ENCODE data around the gene ETFDH. TPM values are rescaled to one million over a fixed set of nuclear protein-coding genes. Genes with fewer than 3 reads are reported as not detected.

The ETFDH gene
- total RNA-seq, 1 experiment from 2014 or later = 12.4 TPM

- no peak for TF ChIP-seq AR (CRISPR knock-in tag; IDR thresholded peaks at IDR 0.05)
- TF ChIP-seq E2F5 (CRISPR knock-in tag; IDR thresholded peaks at IDR 0.05) = no peak
- no peak for TF ChIP-seq ZBTB43 (CRISPR knock-in tag; IDR thresholded peaks at IDR 0.05)
- TF ChIP-seq ZNF219 (CRISPR knock-in tag; IDR thresholded peaks at IDR 0.05; ENCODE audit: borderline replicate concordance) = no peak
These were observed 46.6 kb upstream of the ETFDH start (continued) for GRCh38 chr4:158625544-158625943.

GRCh38 chr4:158630893-158631292 lies 41.2 kb upstream of the ETFDH start:
- ChIA-PET CTCF (interaction anchor here (1.1 to 1.3 kb wide), 2 partner anchors 14 to 135 kb away, joined by 3 to 5 read pairs; no protein-coding TSS in a partner anchor), POLR2A (no interaction called here)
- DNase-seq (ENCODE audit: low spot score) (no peak), ATAC-seq (no peak)
- no peak overlapping the region for H3K4me3 Mint-ChIP-seq
- H3K36me3 Mint-ChIP-seq = no peaks in the 10 kb centered on the region
- no peaks in the 10 kb centered on the region for H3K4me1 Mint-ChIP-seq
- TF ChIP-seq ZNF219 (CRISPR knock-in tag; IDR thresholded peaks at IDR 0.05; ENCODE audit: borderline replicate concordance) (no peak), ZBTB21 (CRISPR knock-in tag; IDR thresholded peaks at IDR 0.05; ENCODE audit: borderline replicate concordance) (no peak), STAT6 (CRISPR knock-in tag; conservative IDR thresholded peaks at IDR 0.05; ENCODE audit: low read depth) (no peak), ATF2 (CRISPR knock-in tag; IDR thresholded peaks at IDR 0.05; ENCODE audit: borderline replicate concordance, low read depth) (no peak), NR2C2 (CRISPR knock-in tag; IDR thresholded peaks at IDR 0.05) (no peak), MXD4 (CRISPR knock-in tag; IDR thresholded peaks at IDR 0.05; ENCODE audit: borderline replicate concordance) (no peak), ZNF121 (CRISPR knock-in tag; IDR thresholded peaks at IDR 0.05) (no peak), EMX1 (CRISPR knock-in tag; IDR thresholded peaks at IDR 0.05) (no peak), ZNF416 (CRISPR knock-in tag; IDR thresholded peaks at IDR 0.05) (no peak), ZNF317 (CRISPR knock-in tag; IDR thresholded peaks at IDR 0.05; ENCODE audit: borderline replicate concordance, low read depth) (no peak), ZMAT4 (CRISPR knock-in tag; IDR thresholded peaks at IDR 0.05) (no peak), OVOL2 (CRISPR knock-in tag; IDR thresholded peaks at IDR 0.05; ENCODE audit: borderline replicate concordance) (no peak), E2F4 (CRISPR knock-in tag; IDR thresholded peaks at IDR 0.05; ENCODE audit: borderline replicate concordance, low read depth) (no peak), E2F1 (CRISPR knock-in tag; IDR thresholded peaks at IDR 0.05) (no peak), TCF7 (CRISPR knock-in tag; IDR thresholded peaks at IDR 0.05; ENCODE audit: low read depth) (no peak), ETV6 (CRISPR knock-in tag; IDR thresholded peaks at IDR 0.05) (no peak), ELF4 (CRISPR knock-in tag; IDR thresholded peaks at IDR 0.05; ENCODE audit: low read depth) (no peak)
- no peaks in the 10 kb centered on the region for H3K9me3 Mint-ChIP-seq
- no peak overlapping the region for H3K27ac Mint-ChIP-seq
- H3K27me3 Mint-ChIP-seq (ENCODE audit: low read depth) = no peaks in the 10 kb centered on the region

Data from WTC11 (cell line).